GM12873 (cell line): Measurements from ENCODE around the gene ZNF586.

Source experiments
- CTCF ChIP-seq: IDR thresholded peaks from 2 replicates; pipeline ENCODE4 v1.5.1; 2012; ENCODE audit warnings: low read depth, mild to moderate bottlenecking, moderate library complexity, low read length, control low read depth; ENCODE audit not compliant: insufficient read depth; ENCODE audit errors: missing control alignments

ZNF586 gene

GRCh38 chr19:57815247-57816075 lies 46.0 kb downstream of the ZNF586 start:
- TF ChIP-seq CTCF, result no peak

GRCh38 chr19:57816652-57817051 lies 47.2 kb downstream of the ZNF586 start:
- TF ChIP-seq CTCF, result no peak

- no peak for TF ChIP-seq CTCF
Observed at GRCh38 chr19:57817976-57818375, 48.5 kb downstream of the ZNF586 start.

GRCh38 chr19:57818378-57818777 lies 48.9 kb downstream of the ZNF586 start:
- no peak for TF ChIP-seq CTCF

- no peak for TF ChIP-seq CTCF
Observed at GRCh38 chr19:57819475-57820148, 50.1 kb downstream of the ZNF586 start.

- TF ChIP-seq CTCF, result no peak
Observed at GRCh38 chr19:57820599-57820998, 51.1 kb downstream of the ZNF586 start.

- TF ChIP-seq CTCF, result no peak
Observed at GRCh38 chr19:57825511-57825910, 56.0 kb downstream of the ZNF586 start.
